ENCODE measurements around the gene CLDN2.

DNA sequence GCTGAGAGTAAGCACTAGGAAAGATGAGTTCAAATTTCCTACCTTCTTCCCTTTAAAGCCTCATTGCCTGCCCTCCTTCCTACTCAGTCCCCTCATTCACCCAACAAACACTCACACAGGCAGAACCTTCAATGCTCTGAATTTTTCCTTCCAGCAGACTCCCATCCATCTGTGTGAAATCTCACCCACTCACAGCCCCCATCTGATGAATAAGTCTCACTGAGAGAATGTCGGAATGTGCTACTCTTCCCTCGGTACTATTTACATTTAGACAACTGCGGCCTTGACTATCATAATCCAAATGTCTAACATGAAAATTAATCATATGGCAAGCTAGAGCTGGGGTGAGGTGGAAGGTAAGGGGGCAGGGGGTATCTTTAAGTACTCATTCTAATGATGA, 19.4 kb downstream of the CLDN2 start:
- TF ChIP-seq GATA2 (IDR thresholded peaks at IDR 0.05; ENCODE audit: low read depth, low read length) (no peak), GATA3 (IDR thresholded peaks at IDR 0.05; ENCODE audit: low read depth, low read length) (no peak)

Data from SH-SY5Y (cell line).